Astrocyte (in vitro differentiated cells and primary cell): ENCODE data around the gene SMYD1. TPM values are rescaled to one million over a fixed set of nuclear protein-coding genes. Genes with fewer than 3 reads are reported as not detected.

Source experiments
- DNase-seq: peaks from one replicate; pipeline ENCODE4 v3.0.0-alpha.2; 2010; ENCODE audit warnings: low read depth
- FAIRE-seq: peaks from 2 replicates; lab custom pipeline; 2011; peaks lifted over from hg19 to GRCh38; lab: Jason Lieb, UNC
- H2AFZ ChIP-seq: 2 replicates; pipeline ENCODE4 v1.6.0; 2012; ENCODE audit warnings: low read depth, low read length, inconsistent platforms
- H3K27ac ChIP-seq: 2 replicates; pipeline ENCODE4 v1.5.1; 2011; ENCODE audit warnings: low read depth, low read length, inconsistent platforms
- H3K27me3 ChIP-seq: 2 replicates; pipeline ENCODE4 v1.6.0; 2011; ENCODE audit warnings: low read length, inconsistent platforms; ENCODE audit not compliant: insufficient read depth
- H3K36me3 ChIP-seq: 2 replicates; pipeline ENCODE4 v1.5.1; 2011; ENCODE audit warnings: low read length, inconsistent platforms; ENCODE audit not compliant: insufficient read depth
- H3K4me1 ChIP-seq: 2 replicates; pipeline ENCODE4 v1.5.1; 2011; ENCODE audit warnings: low read length, inconsistent platforms; ENCODE audit not compliant: insufficient read depth
- H3K4me2 ChIP-seq: 2 replicates; pipeline ENCODE4 v1.6.0; 2012; ENCODE audit warnings: low read length, inconsistent platforms
- H3K4me3 ChIP-seq: 2 replicates; pipeline ENCODE4 v1.5.1; 2011; ENCODE audit warnings: low read depth, mild to moderate bottlenecking, low read length, inconsistent platforms; ENCODE audit not compliant: insufficient read depth
- H3K79me2 ChIP-seq: 2 replicates; pipeline ENCODE4 v1.6.0; 2012; ENCODE audit warnings: mild to moderate bottlenecking, low read length, inconsistent platforms; ENCODE audit not compliant: insufficient read depth
- H3K9ac ChIP-seq: 2 replicates; pipeline ENCODE4 v1.6.0; 2012; ENCODE audit warnings: mild to moderate bottlenecking, low read length, inconsistent platforms
- H3K9me3 ChIP-seq: 2 replicates; pipeline ENCODE4 v1.5.1; 2012; ENCODE audit warnings: low read depth, mild to moderate bottlenecking, low read length, inconsistent platforms; ENCODE audit not compliant: insufficient read depth
- H4K20me1 ChIP-seq: 2 replicates; pipeline ENCODE4 v1.6.0; 2012; ENCODE audit warnings: low read length, inconsistent platforms; ENCODE audit not compliant: insufficient read depth
- H3K27ac Mint-ChIP-seq: one replicate; pipeline ENCODE4 v1.8.0; 2021; ENCODE audit warnings: mild to moderate bottlenecking, mixed read lengths; ENCODE audit not compliant: unreplicated experiment
- H3K27me3 Mint-ChIP-seq: one replicate; pipeline ENCODE4 v1.8.0; 2021; ENCODE audit warnings: low read depth, mixed read lengths; ENCODE audit not compliant: unreplicated experiment
- H3K36me3 Mint-ChIP-seq: one replicate; pipeline ENCODE4 v1.8.0; 2021; ENCODE audit warnings: low read depth, mixed read lengths; ENCODE audit not compliant: unreplicated experiment
- H3K4me1 Mint-ChIP-seq: one replicate; pipeline ENCODE4 v1.8.0; 2021; ENCODE audit warnings: low read depth, mixed read lengths; ENCODE audit not compliant: unreplicated experiment
- H3K4me3 Mint-ChIP-seq: one replicate; pipeline ENCODE4 v1.8.0; 2021; ENCODE audit warnings: mild to moderate bottlenecking, moderate library complexity, mixed read lengths; ENCODE audit not compliant: unreplicated experiment
- H3K9me3 Mint-ChIP-seq: one replicate; pipeline ENCODE4 v1.8.0; 2021; ENCODE audit warnings: mild to moderate bottlenecking, mixed read lengths; ENCODE audit not compliant: unreplicated experiment
- CTCF ChIP-seq: IDR thresholded peaks from 2 replicates; pipeline ENCODE4 v1.5.1; 2011; ENCODE audit warnings: low read depth, mild to moderate bottlenecking, inconsistent platforms, low read length, moderate library complexity; ENCODE audit not compliant: insufficient read depth
- EZH2 ChIP-seq: IDR thresholded peaks from 2 replicates; pipeline ENCODE4 v1.6.1; 2012; ENCODE audit warnings: mild to moderate bottlenecking, low read length, inconsistent platforms; ENCODE audit not compliant: insufficient read depth
- total RNA-seq: library from RNA; stranded (reverse); gene quantifications from 2 replicates; pipeline ENCODE4 v1.2.1, GENCODE V29; 2021

Gene SMYD1
- total RNA-seq, 1 donor from 2014 or later = not detected

- H3K27me3 ChIP-seq = no peaks in the 10 kb centered on the region
- no peak overlapping the region for H3K4me3 ChIP-seq
- no peak overlapping the region for H3K27ac Mint-ChIP-seq
- no peaks in the 10 kb centered on the region for H3K4me1 ChIP-seq
- H4K20me1 ChIP-seq = no peaks in the 10 kb centered on the region
- H3K36me3 Mint-ChIP-seq = no peaks in the 10 kb centered on the region
- TF ChIP-seq CTCF (no peak), EZH2 (no peak)
- no peak overlapping the region for H3K4me3 Mint-ChIP-seq
- FAIRE-seq (no peak), DNase-seq (no peak)
- H3K9me3 Mint-ChIP-seq = no peaks in the 10 kb centered on the region
- H3K79me2 ChIP-seq = no peaks in the 10 kb centered on the region
- H2AFZ ChIP-seq = no peak overlapping the region
- H3K27ac ChIP-seq = no peak overlapping the region
- peaks cover 9% of the 10 kb centered on the region for H3K27me3 Mint-ChIP-seq
- H3K36me3 ChIP-seq = no peaks in the 10 kb centered on the region
- H3K9ac ChIP-seq = no peak overlapping the region
- no peak overlapping the region for H3K4me2 ChIP-seq
- H3K9me3 ChIP-seq = no peaks in the 10 kb centered on the region
- no peaks in the 10 kb centered on the region for H3K4me1 Mint-ChIP-seq
Measured at GRCh38 chr2:88136817-88137216, 69.2 kb downstream of the SMYD1 start.

GRCh38 chr2:88137833-88138232, 70.2 kb downstream of the SMYD1 start:
- Mint-ChIP-seq H3K4me3 (no peak overlapping the region), H3K27me3 (peaks cover 7% of the 10 kb centered on the region), H3K9me3 (no peaks in the 10 kb centered on the region), H3K4me1 (no peaks in the 10 kb centered on the region), H3K36me3 (no peaks in the 10 kb centered on the region), H3K27ac (no peak overlapping the region)
- no peak overlapping the region for H3K27ac ChIP-seq
- H3K9ac ChIP-seq = no peak overlapping the region
- no peak overlapping the region for H3K4me2 ChIP-seq
- DNase-seq = no peak
- no peaks in the 10 kb centered on the region for H3K9me3 ChIP-seq
- no peak overlapping the region for H2AFZ ChIP-seq
- H3K27me3 ChIP-seq = no peaks in the 10 kb centered on the region
- H3K4me3 ChIP-seq = no peak overlapping the region
- no peaks in the 10 kb centered on the region for H3K36me3 ChIP-seq
- FAIRE-seq = no peak
- no peaks in the 10 kb centered on the region for H3K79me2 ChIP-seq
- TF ChIP-seq CTCF (no peak), EZH2 (no peak)
- H3K4me1 ChIP-seq = no peaks in the 10 kb centered on the region
- no peaks in the 10 kb centered on the region for H4K20me1 ChIP-seq

GRCh38 chr2:88139203-88139702, 71.6 kb downstream of the SMYD1 start:
- Mint-ChIP-seq H3K36me3 (no peaks in the 10 kb centered on the region), H3K4me3 (no peak overlapping the region), H3K9me3 (no peaks in the 10 kb centered on the region), H3K27me3 (peaks cover 7% of the 10 kb centered on the region), H3K27ac (no peak overlapping the region), H3K4me1 (no peaks in the 10 kb centered on the region)
- Histone ChIP-seq H3K27ac (no peak overlapping the region), H3K27me3 (no peaks in the 10 kb centered on the region), H4K20me1 (no peaks in the 10 kb centered on the region), H2AFZ (no peak overlapping the region), H3K4me1 (no peaks in the 10 kb centered on the region), H3K4me3 (no peak overlapping the region), H3K4me2 (no peak overlapping the region), H3K79me2 (no peaks in the 10 kb centered on the region), H3K9me3 (no peaks in the 10 kb centered on the region), H3K36me3 (no peaks in the 10 kb centered on the region), H3K9ac (no peak overlapping the region)
- no peak for FAIRE-seq
- DNase-seq = no peak
- TF ChIP-seq CTCF (no peak), EZH2 (no peak)
